ENCODE results near the gene GLTPD2. TPM values are rescaled to one million over a fixed set of nuclear protein-coding genes. Genes with fewer than 3 reads are reported as not detected.

Gene GLTPD2
- 28.0 TPM for total RNA-seq

GRCh38 chr17:4788807-4789700, at the start of gene GLTPD2:
Gene GLTPD2 (plus strand): TSS chr17:4788964. CDS start chr17:4789012, 48 bp downstream.
- peak; percentile 55 for ATAC-seq
- DNase-seq (ENCODE audit: low spot score) = peak; percentile 79

GRCh38 chr17:4739122-4740024, 49.4 kb upstream of the GLTPD2 start, which contains the start of the genes CXCL16 and ZMYND15:
Gene CXCL16 (minus strand): TSS chr17:4739928. CDS start chr17:4739339, 589 bp downstream.
Gene ZMYND15 (plus strand): TSS chr17:4739833. CDS start chr17:4740549, 716 bp downstream.
- peak; percentile 72 for DNase-seq (ENCODE audit: low spot score)

GRCh38 chr17:4740025-4740351, 48.8 kb upstream of the GLTPD2 start:
- no peak for ATAC-seq
- DNase-seq (ENCODE audit: low spot score) = no peak

More at GRCh38 chr17:4739122-4740024, 49.4 kb upstream of the GLTPD2 start, which contains the start of the genes CXCL16 and ZMYND15:
- peak; percentile 81 for ATAC-seq

- DNase-seq (ENCODE audit: low spot score) (no peak), ATAC-seq (no peak)
Measured at GRCh38 chr17:4740584-4740983, 48.2 kb upstream of the GLTPD2 start.

GRCh38 chr17:4741544-4741943, 47.2 kb upstream of the GLTPD2 start:
- no peak for ATAC-seq
- no peak for DNase-seq (ENCODE audit: low spot score)

- ATAC-seq = no peak
- DNase-seq (ENCODE audit: low spot score) = no peak
Measured at GRCh38 chr17:4742133-4742532, 46.6 kb upstream of the GLTPD2 start.

GRCh38 chr17:4742629-4743028, 46.1 kb upstream of the GLTPD2 start:
- ATAC-seq (no peak), DNase-seq (ENCODE audit: low spot score) (no peak)

GRCh38 chr17:4743216-4743615, 45.5 kb upstream of the GLTPD2 start:
- no peak for ATAC-seq
- DNase-seq (ENCODE audit: low spot score) = no peak

GRCh38 chr17:4743898-4744297, 44.9 kb upstream of the GLTPD2 start:
- DNase-seq (ENCODE audit: low spot score) = no peak
- ATAC-seq = no peak

- DNase-seq (ENCODE audit: low spot score) = no peak
- no peak for ATAC-seq
Measured at GRCh38 chr17:4744999-4745969, 43.5 kb upstream of the GLTPD2 start.

GRCh38 chr17:4747847-4748246, 40.9 kb upstream of the GLTPD2 start:
- no peak for DNase-seq (ENCODE audit: low spot score)
- peak; percentile 59 for ATAC-seq

- no peak for DNase-seq (ENCODE audit: low spot score)
- peak; percentile 26 for ATAC-seq
Measured at GRCh38 chr17:4748686-4749085, 40.1 kb upstream of the GLTPD2 start.

- no peak for ATAC-seq
- no peak for DNase-seq (ENCODE audit: low spot score)
Measured at GRCh38 chr17:4750606-4751005, 38.2 kb upstream of the GLTPD2 start.

GRCh38 chr17:4751932-4752331, 36.8 kb upstream of the GLTPD2 start:
- ATAC-seq (no peak), DNase-seq (ENCODE audit: low spot score) (no peak)

- no peak for ATAC-seq
Measured at GRCh38 chr17:4753392-4753791, 35.4 kb upstream of the GLTPD2 start.

GRCh38 chr17:4759776-4760236, 29.0 kb upstream of the GLTPD2 start:
- DNase-seq (ENCODE audit: low spot score) = no peak
- ATAC-seq = peak; percentile 89

More at GRCh38 chr17:4753392-4753791, 35.4 kb upstream of the GLTPD2 start:
- DNase-seq (ENCODE audit: low spot score) = no peak

- ATAC-seq = peak; percentile 37
- no peak for DNase-seq (ENCODE audit: low spot score)
Measured at GRCh38 chr17:4764595-4764994, 24.2 kb upstream of the GLTPD2 start.

- ATAC-seq (no peak), DNase-seq (ENCODE audit: low spot score) (no peak)
Measured at GRCh38 chr17:4766201-4766600, 22.6 kb upstream of the GLTPD2 start.

GRCh38 chr17:4766723-4767122, 22.0 kb upstream of the GLTPD2 start:
- DNase-seq (ENCODE audit: low spot score) (no peak), ATAC-seq (no peak)

GRCh38 chr17:4768298-4768697, 20.5 kb upstream of the GLTPD2 start:
- DNase-seq (ENCODE audit: low spot score) (no peak), ATAC-seq (no peak)
